WTC11 (cell line): ENCODE measurements around the gene ISLR. TPM values are rescaled to one million over a fixed set of nuclear protein-coding genes. Genes with fewer than 3 reads are reported as not detected.

Source experiments
- ATAC-seq: fragments of 200-7000 bp; cut with Tn5 transposase; 2 replicates; pipeline ENCODE4 v1.10.0; 2021; ENCODE audit warnings: mild to moderate bottlenecking, moderate library complexity
- CTCF ChIA-PET: fragments of 300-600 bp; sonication (Branson Sonifier 250); formaldehyde crosslinking; loops from one replicate; lab custom pipeline; 2021; ENCODE audit warnings: antibody characterized with exemption; lab: Charles Lee
- POLR2A ChIA-PET: fragments of 350-600 bp; sonication (Branson Sonifier 250); formaldehyde crosslinking; loops from one replicate; lab custom pipeline; 2021; ENCODE audit warnings: antibody characterized with exemption; lab: Charles Lee
- DNase-seq: peaks from one replicate; pipeline ENCODE4 v3.0.0; 2021; ENCODE audit warnings: low spot score
- H3K27ac Mint-ChIP-seq: 2 replicates; pipeline ENCODE4 v1.8.0; 2021; ENCODE audit warnings: mixed read lengths
- H3K27me3 Mint-ChIP-seq: 2 replicates; pipeline ENCODE4 v1.8.0; 2021; ENCODE audit warnings: low read depth, mild to moderate bottlenecking, moderate library complexity, mixed read lengths
- H3K36me3 Mint-ChIP-seq: 2 replicates; pipeline ENCODE4 v1.8.0; 2021; ENCODE audit warnings: mixed read lengths
- H3K4me1 Mint-ChIP-seq: 2 replicates; pipeline ENCODE4 v1.8.0; 2022; ENCODE audit warnings: mixed read lengths
- H3K4me3 Mint-ChIP-seq: 2 replicates; pipeline ENCODE4 v1.8.0; 2021; ENCODE audit warnings: mild to moderate bottlenecking, moderate library complexity, mixed read lengths
- H3K9me3 Mint-ChIP-seq: 2 replicates; pipeline ENCODE4 v1.8.0; 2021; ENCODE audit warnings: mixed read lengths
- ATF2 ChIP-seq: sonication (generic); formaldehyde crosslinking; IDR thresholded peaks from 2 replicates; pipeline ENCODE4 v1.8.1; 2022; ENCODE audit warnings: low read depth, missing genetic modification reagents, borderline replicate concordance
- ATF3 ChIP-seq: sonication (generic); formaldehyde crosslinking; conservative IDR thresholded peaks from 2 replicates; pipeline ENCODE4 v1.8.1; 2022; ENCODE audit warnings: mild to moderate bottlenecking, missing genetic modification reagents
- CBFB ChIP-seq: sonication (generic); formaldehyde crosslinking; IDR thresholded peaks from 2 replicates; pipeline ENCODE4 v1.8.1; 2022; ENCODE audit warnings: mild to moderate bottlenecking, low read depth, missing genetic modification reagents
- CREM ChIP-seq: sonication (generic); formaldehyde crosslinking; IDR thresholded peaks from 2 replicates; pipeline ENCODE4 v1.8.1; 2022; ENCODE audit warnings: mild to moderate bottlenecking, missing genetic modification reagents, moderate library complexity
- ERG ChIP-seq: fragments of 250-450 bp; sonication (Bioruptor Pico); IDR thresholded peaks from 2 replicates; pipeline ENCODE4 v1.8.0; 2021; ENCODE audit warnings: mild to moderate bottlenecking
- ESRRA ChIP-seq: sonication (generic); formaldehyde crosslinking; IDR thresholded peaks from 2 replicates; pipeline ENCODE4 v1.8.1; 2022; ENCODE audit warnings: mild to moderate bottlenecking, missing genetic modification reagents, borderline replicate concordance
- FOXJ3 ChIP-seq: sonication (generic); formaldehyde crosslinking; IDR thresholded peaks from 2 replicates; pipeline ENCODE4 v1.9.0; 2021; ENCODE audit warnings: missing genetic modification reagents, mild to moderate bottlenecking, borderline replicate concordance
- GABPB1 ChIP-seq: sonication (generic); formaldehyde crosslinking; IDR thresholded peaks from 2 replicates; pipeline ENCODE4 v1.8.1; 2023; ENCODE audit warnings: mild to moderate bottlenecking, missing genetic modification reagents
- GRHL2 ChIP-seq: fragments of 250-450 bp; sonication (Bioruptor Pico); IDR thresholded peaks from 2 replicates; pipeline ENCODE4 v1.8.0; 2022; ENCODE audit warnings: mild to moderate bottlenecking, moderate library complexity; ENCODE audit not compliant: insufficient replicate concordance, severe bottlenecking
- JUN ChIP-seq: sonication (generic); formaldehyde crosslinking; IDR thresholded peaks from 2 replicates; pipeline ENCODE4 v1.8.0; 2023; ENCODE audit warnings: mild to moderate bottlenecking, missing genetic modification reagents
- NFATC4 ChIP-seq: fragments of 250-450 bp; sonication (Bioruptor Pico); IDR thresholded peaks from 2 replicates; pipeline ENCODE4 v1.9.0; 2021; ENCODE audit warnings: mild to moderate bottlenecking
- NR3C1 ChIP-seq: sonication (generic); formaldehyde crosslinking; conservative IDR thresholded peaks from 2 replicates; pipeline ENCODE4 v1.8.1; 2023; ENCODE audit warnings: low read depth, mild to moderate bottlenecking, missing genetic modification reagents
- OVOL2 ChIP-seq: fragments of 250-450 bp; sonication (Bioruptor Pico); IDR thresholded peaks from 2 replicates; pipeline ENCODE4 v1.9.0; 2021; ENCODE audit warnings: mild to moderate bottlenecking, borderline replicate concordance
- RELA ChIP-seq: sonication (generic); formaldehyde crosslinking; IDR thresholded peaks from 2 replicates; pipeline ENCODE4 v1.8.1; 2022; ENCODE audit warnings: missing genetic modification reagents, mild to moderate bottlenecking, borderline replicate concordance
- SMAD3 ChIP-seq: sonication (generic); formaldehyde crosslinking; IDR thresholded peaks from 2 replicates; pipeline ENCODE4 v1.8.0; 2022; ENCODE audit warnings: missing genetic modification reagents, mild to moderate bottlenecking, borderline replicate concordance
- TP53 ChIP-seq: sonication (generic); formaldehyde crosslinking; IDR thresholded peaks from 2 replicates; pipeline ENCODE4 v1.8.1; 2023; ENCODE audit warnings: mild to moderate bottlenecking, missing genetic modification reagents
- ZMAT4 ChIP-seq: fragments of 250-450 bp; sonication (Bioruptor Pico); IDR thresholded peaks from 2 replicates; pipeline ENCODE4 v1.9.0; 2021; ENCODE audit warnings: mild to moderate bottlenecking
- ZNF121 ChIP-seq: sonication (generic); formaldehyde crosslinking; IDR thresholded peaks from 2 replicates; pipeline ENCODE4 v1.8.0; 2023; ENCODE audit warnings: missing genetic modification reagents
- ZNF219 ChIP-seq: sonication (generic); formaldehyde crosslinking; IDR thresholded peaks from 2 replicates; pipeline ENCODE4 v1.8.0; 2023; ENCODE audit warnings: missing genetic modification reagents, mild to moderate bottlenecking, borderline replicate concordance
- ZNF396 ChIP-seq: fragments of 250-450 bp; sonication (Bioruptor Pico); IDR thresholded peaks from 2 replicates; pipeline ENCODE4 v1.8.0; 2021; ENCODE audit warnings: mild to moderate bottlenecking, moderate library complexity, borderline replicate concordance
- total RNA-seq: library from RNA; stranded (reverse); gene quantifications from 3 replicates; pipeline ENCODE4 v1.2.3, GENCODE V29; 2021
- TF ChIP-seq, protein P1 (sequence below): sonication (generic); formaldehyde crosslinking; IDR thresholded peaks from 2 replicates; pipeline ENCODE4 v1.8.1; 2022; ENCODE audit warnings: missing genetic modification reagents, borderline replicate concordance
- TF ChIP-seq, protein P2 (sequence below): fragments of 250-450 bp; sonication (Bioruptor Pico); IDR thresholded peaks from 2 replicates; pipeline ENCODE4 v1.9.0; 2021; ENCODE audit warnings: mild to moderate bottlenecking
- TF ChIP-seq, protein P3 (sequence below): sonication (generic); formaldehyde crosslinking; IDR thresholded peaks from 2 replicates; pipeline ENCODE4 v1.8.0; 2022; ENCODE audit warnings: mild to moderate bottlenecking, missing genetic modification reagents

ISLR gene
- total RNA-seq, 1 experiment from 2014 or later, result 0.63 TPM

- TF ChIP-seq, protein P1, sequence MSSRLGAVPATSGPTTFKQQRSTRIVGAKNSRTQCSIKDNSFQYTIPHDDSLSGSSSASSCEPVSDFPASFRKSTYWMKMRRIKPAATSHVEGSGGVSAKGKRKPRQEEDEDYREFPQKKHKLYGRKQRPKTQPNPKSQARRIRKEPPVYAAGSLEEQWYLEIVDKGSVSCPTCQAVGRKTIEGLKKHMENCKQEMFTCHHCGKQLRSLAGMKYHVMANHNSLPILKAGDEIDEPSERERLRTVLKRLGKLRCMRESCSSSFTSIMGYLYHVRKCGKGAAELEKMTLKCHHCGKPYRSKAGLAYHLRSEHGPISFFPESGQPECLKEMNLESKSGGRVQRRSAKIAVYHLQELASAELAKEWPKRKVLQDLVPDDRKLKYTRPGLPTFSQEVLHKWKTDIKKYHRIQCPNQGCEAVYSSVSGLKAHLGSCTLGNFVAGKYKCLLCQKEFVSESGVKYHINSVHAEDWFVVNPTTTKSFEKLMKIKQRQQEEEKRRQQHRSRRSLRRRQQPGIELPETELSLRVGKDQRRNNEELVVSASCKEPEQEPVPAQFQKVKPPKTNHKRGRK (CRISPR knock-in tag), result no peak
Observed at GRCh38 chr15:74192751-74193150, 19.2 kb downstream of the ISLR start (continued).

DNA sequence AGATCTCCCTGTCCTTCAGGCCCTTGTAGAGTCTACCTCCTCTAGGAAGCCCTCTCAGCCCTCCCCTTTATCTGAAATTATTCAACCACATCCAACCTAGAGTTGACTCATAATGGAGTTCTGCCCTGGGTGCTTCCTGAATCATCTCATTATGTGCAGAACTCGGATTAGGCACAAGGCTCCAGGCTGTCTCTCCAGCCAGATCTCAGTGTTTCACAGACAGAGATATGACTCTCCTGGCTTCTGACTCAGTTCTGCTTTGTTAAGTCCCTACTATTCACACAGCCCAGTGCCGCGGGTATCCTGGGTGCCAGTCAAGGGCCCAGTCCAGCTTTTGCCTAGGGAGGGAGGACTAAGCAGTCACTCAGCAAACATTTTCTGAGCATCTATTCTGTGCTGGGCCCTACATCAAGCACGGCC is 19.8 kb downstream of the ISLR start:
- POLR2A ChIA-PET, result interaction anchor here (1.9 kb wide), 1 partner anchor 9 kb away, joined by 6 read pairs; the partner anchor contains the start of gene STRA6

GRCh38 chr15:74193905-74194304 is 20.4 kb downstream of the ISLR start:
- Mint-ChIP-seq H3K27me3 (no peaks in the 10 kb centered on the region), H3K4me3 (no peak overlapping the region), H3K27ac (no peak overlapping the region), H3K9me3 (no peaks in the 10 kb centered on the region), H3K4me1 (no peaks in the 10 kb centered on the region), H3K36me3 (no peaks in the 10 kb centered on the region; the same call in 1 of the 2 replicates)
- ATAC-seq (no peak), DNase-seq (no peak)
- ChIA-PET POLR2A (no interaction called here), CTCF (interaction anchor here (1.0 to 4.4 kb wide), 3 partner anchors 9 to 128 kb away, joined by 4 to 24 read pairs (median 17); partner anchors contain the start of gene STRA6)
- TF ChIP-seq JUN, result no peak
- no peak for TF ChIP-seq CREM (CRISPR knock-in tag)
- TF ChIP-seq, protein P1 (CRISPR knock-in tag), result no peak
- TF ChIP-seq ATF2 (CRISPR knock-in tag), result no peak
- no peak for TF ChIP-seq ATF3
- TF ChIP-seq NR3C1, result no peak
- no peak for TF ChIP-seq NFATC4 (CRISPR knock-in tag)
- TF ChIP-seq, protein P2, sequence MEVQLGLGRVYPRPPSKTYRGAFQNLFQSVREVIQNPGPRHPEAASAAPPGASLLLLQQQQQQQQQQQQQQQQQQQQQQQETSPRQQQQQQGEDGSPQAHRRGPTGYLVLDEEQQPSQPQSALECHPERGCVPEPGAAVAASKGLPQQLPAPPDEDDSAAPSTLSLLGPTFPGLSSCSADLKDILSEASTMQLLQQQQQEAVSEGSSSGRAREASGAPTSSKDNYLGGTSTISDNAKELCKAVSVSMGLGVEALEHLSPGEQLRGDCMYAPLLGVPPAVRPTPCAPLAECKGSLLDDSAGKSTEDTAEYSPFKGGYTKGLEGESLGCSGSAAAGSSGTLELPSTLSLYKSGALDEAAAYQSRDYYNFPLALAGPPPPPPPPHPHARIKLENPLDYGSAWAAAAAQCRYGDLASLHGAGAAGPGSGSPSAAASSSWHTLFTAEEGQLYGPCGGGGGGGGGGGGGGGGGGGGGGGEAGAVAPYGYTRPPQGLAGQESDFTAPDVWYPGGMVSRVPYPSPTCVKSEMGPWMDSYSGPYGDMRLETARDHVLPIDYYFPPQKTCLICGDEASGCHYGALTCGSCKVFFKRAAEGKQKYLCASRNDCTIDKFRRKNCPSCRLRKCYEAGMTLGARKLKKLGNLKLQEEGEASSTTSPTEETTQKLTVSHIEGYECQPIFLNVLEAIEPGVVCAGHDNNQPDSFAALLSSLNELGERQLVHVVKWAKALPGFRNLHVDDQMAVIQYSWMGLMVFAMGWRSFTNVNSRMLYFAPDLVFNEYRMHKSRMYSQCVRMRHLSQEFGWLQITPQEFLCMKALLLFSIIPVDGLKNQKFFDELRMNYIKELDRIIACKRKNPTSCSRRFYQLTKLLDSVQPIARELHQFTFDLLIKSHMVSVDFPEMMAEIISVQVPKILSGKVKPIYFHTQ (CRISPR knock-in tag), result no peak
- TF ChIP-seq, protein P3, sequence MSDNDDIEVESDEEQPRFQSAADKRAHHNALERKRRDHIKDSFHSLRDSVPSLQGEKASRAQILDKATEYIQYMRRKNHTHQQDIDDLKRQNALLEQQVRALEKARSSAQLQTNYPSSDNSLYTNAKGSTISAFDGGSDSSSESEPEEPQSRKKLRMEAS (CRISPR knock-in tag), result no peak
- TF ChIP-seq OVOL2 (CRISPR knock-in tag), result no peak
- TF ChIP-seq ZMAT4 (CRISPR knock-in tag), result no peak
- TF ChIP-seq FOXJ3, result no peak
- TF ChIP-seq ZNF219 (CRISPR knock-in tag), result no peak
- no peak for TF ChIP-seq GRHL2 (CRISPR knock-in tag)
- no peak for TF ChIP-seq ESRRA
- no peak for TF ChIP-seq ZNF396 (CRISPR knock-in tag)
- TF ChIP-seq SMAD3 (CRISPR knock-in tag), result no peak
- TF ChIP-seq ZNF121 (CRISPR knock-in tag), result no peak
- no peak for TF ChIP-seq ERG (CRISPR knock-in tag)

More for the DNA sequence above, 19.8 kb downstream of the ISLR start:
- DNase-seq, result no peak
- H3K27ac Mint-ChIP-seq, result no peak overlapping the region
- H3K4me1 Mint-ChIP-seq, result no peaks in the 10 kb centered on the region
- no peaks in the 10 kb centered on the region for H3K27me3 Mint-ChIP-seq
- no peaks in the 10 kb centered on the region for H3K9me3 Mint-ChIP-seq
- H3K4me3 Mint-ChIP-seq, result no peak overlapping the region
- ATAC-seq, result no peak
- no peak for TF ChIP-seq CBFB (CRISPR knock-in tag)
- no peak for TF ChIP-seq TP53 (CRISPR knock-in tag)
- no peak for TF ChIP-seq RELA (CRISPR knock-in tag)
- TF ChIP-seq GABPB1 (CRISPR knock-in tag), result no peak
- TF ChIP-seq, all 79 proteins: peak for 0
- CTCF ChIA-PET, result interaction anchor here (1.0 to 4.4 kb wide), 4 partner anchors 10 to 129 kb away, joined by 3 to 24 read pairs (median 10); partner anchors contain the start of gene STRA6
- H3K36me3 Mint-ChIP-seq, result no peaks in the 10 kb centered on the region; the same call in 1 of the 2 replicates
